KMS-11 (cell line): ENCODE results near the gene PCP2.

Experiments used
- H2AFZ ChIP-seq: fragments of 200-600 bp; sonication (generic); 2 replicates; pipeline ENCODE4 v1.6.1; 2016; ENCODE audit warnings: antibody characterized with exemption, mixed run types, low read depth
- H3K27ac ChIP-seq: fragments of 200-600 bp; sonication (generic); 2 replicates; pipeline ENCODE4 v1.6.1; 2016; ENCODE audit warnings: mild to moderate bottlenecking, mixed run types
- H3K27me3 ChIP-seq: fragments of 200-600 bp; sonication (generic); 2 replicates; pipeline ENCODE4 v1.6.1; 2017; ENCODE audit warnings: mild to moderate bottlenecking, low read depth, mixed run types, moderate library complexity; ENCODE audit not compliant: insufficient read depth
- H3K36me3 ChIP-seq: fragments of 200-600 bp; sonication (generic); 2 replicates; pipeline ENCODE4 v1.6.1; 2017; ENCODE audit warnings: mild to moderate bottlenecking, mixed run types; ENCODE audit not compliant: insufficient read depth
- H3K4me1 ChIP-seq: fragments of 200-600 bp; sonication (generic); 2 replicates; pipeline ENCODE4 v1.6.1; 2016; ENCODE audit warnings: mild to moderate bottlenecking, low read depth, mixed run types; ENCODE audit not compliant: poor library complexity, severe bottlenecking
- H3K4me2 ChIP-seq: fragments of 200-600 bp; sonication (generic); 2 replicates; pipeline ENCODE4 v1.7.0; 2016; ENCODE audit warnings: mild to moderate bottlenecking, mixed run types
- H3K4me3 ChIP-seq: fragments of 200-600 bp; sonication (generic); IDR thresholded peaks from 2 replicates; pipeline ENCODE4 v1.6.1; 2017; ENCODE audit warnings: low read depth, low read length, mixed read lengths; ENCODE audit not compliant: insufficient read depth
- H3K79me2 ChIP-seq: fragments of 200-600 bp; sonication (generic); 2 replicates; pipeline ENCODE4 v1.6.1; 2016; ENCODE audit warnings: low read depth, mixed run types; ENCODE audit not compliant: insufficient read depth
- H3K9ac ChIP-seq: fragments of 200-600 bp; sonication (generic); 2 replicates; pipeline ENCODE4 v1.6.1; 2016; ENCODE audit warnings: mild to moderate bottlenecking, mixed run types
- H4K20me1 ChIP-seq: fragments of 200-600 bp; sonication (generic); 2 replicates; pipeline ENCODE4 v1.6.1; 2016; ENCODE audit warnings: mild to moderate bottlenecking, mixed run types; ENCODE audit not compliant: insufficient read depth
- CTCF ChIP-seq: fragments of 200-600 bp; sonication (generic); conservative IDR thresholded peaks from 2 replicates; pipeline ENCODE4 v1.6.1; 2017; ENCODE audit warnings: low read depth, mild to moderate bottlenecking, antibody characterized with exemption, low read length, moderate library complexity, mixed read lengths

Gene PCP2

DNA sequence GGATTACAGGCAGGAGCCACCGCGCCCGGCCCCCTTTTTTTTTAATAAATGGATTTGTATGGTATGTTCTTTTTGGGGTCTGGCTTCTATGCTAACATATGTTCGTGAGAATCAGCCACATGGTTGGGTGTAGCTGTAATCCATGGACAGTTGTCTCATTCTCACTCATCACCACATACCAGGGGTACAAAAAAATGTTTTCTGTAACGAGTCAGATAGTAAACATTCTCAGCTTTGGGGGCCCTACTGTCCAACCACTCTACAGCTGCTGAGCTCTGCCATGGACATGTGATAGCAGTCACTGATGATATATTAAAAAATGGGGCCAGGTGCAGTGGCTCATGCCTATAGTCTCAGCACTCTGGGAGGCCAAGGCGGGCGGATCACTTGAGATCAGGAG lies 30.2 kb upstream of the PCP2 start:
- no peaks in the 10 kb centered on the region for H3K36me3 ChIP-seq
- H3K4me2 ChIP-seq = no peak overlapping the region
- H3K4me3 ChIP-seq = no peak overlapping the region
- no peaks in the 10 kb centered on the region for H3K79me2 ChIP-seq
- H3K9ac ChIP-seq = no peak overlapping the region
- H3K27ac ChIP-seq = no peak overlapping the region
- no peak overlapping the region for H2AFZ ChIP-seq
- TF ChIP-seq CTCF = no peak
- H3K4me1 ChIP-seq = no peaks in the 10 kb centered on the region
- peaks cover 58% of the 10 kb centered on the region; the same call in 1 of the 2 replicates for H3K27me3 ChIP-seq
- no peaks in the 10 kb centered on the region for H4K20me1 ChIP-seq

DNA sequence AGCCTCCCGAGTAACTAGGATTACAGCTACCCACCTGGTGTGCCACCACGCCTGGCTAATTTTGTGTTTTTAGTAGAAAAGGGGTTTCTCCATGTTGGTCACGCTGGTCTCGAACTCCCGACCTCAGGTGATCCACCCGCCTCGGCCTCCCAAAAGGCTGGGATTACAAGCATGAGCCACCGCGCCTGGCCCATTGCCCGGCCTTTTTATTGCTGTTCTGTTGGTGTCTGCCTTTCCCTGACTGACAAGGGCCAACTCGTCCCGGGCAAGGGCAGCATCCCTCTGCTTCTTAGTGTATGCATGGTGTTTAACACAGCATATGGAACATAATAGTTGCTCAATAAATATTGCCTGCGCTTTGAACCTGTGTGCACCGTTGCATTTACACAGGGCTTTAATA lies 29.1 kb upstream of the PCP2 start:
- TF ChIP-seq CTCF = no peak
- no peak overlapping the region for H3K9ac ChIP-seq
- no peaks in the 10 kb centered on the region for H3K4me1 ChIP-seq

GRCh38 chr19:7661744-7662538 lies 28.4 kb upstream of the PCP2 start:
- Histone ChIP-seq H4K20me1 (no peaks in the 10 kb centered on the region), H3K9ac (no peak overlapping the region), H3K4me1 (no peaks in the 10 kb centered on the region), H3K79me2 (no peaks in the 10 kb centered on the region), H3K36me3 (no peaks in the 10 kb centered on the region), H3K27ac (no peak overlapping the region), H3K4me3 (no peak overlapping the region), H3K4me2 (no peak overlapping the region), H3K27me3 (peaks cover 62% of the 10 kb centered on the region; the same call in 1 of the 2 replicates), H2AFZ (no peak overlapping the region)
- TF ChIP-seq CTCF = no peak

More for the DNA sequence above, 29.1 kb upstream of the PCP2 start:
- Histone ChIP-seq H2AFZ (no peak overlapping the region), H4K20me1 (no peaks in the 10 kb centered on the region), H3K36me3 (no peaks in the 10 kb centered on the region), H3K27ac (no peak overlapping the region), H3K27me3 (peaks cover 57% of the 10 kb centered on the region; the same call in 1 of the 2 replicates), H3K4me2 (no peak overlapping the region), H3K4me3 (no peak overlapping the region), H3K79me2 (no peaks in the 10 kb centered on the region)

GRCh38 chr19:7658219-7658686 lies 24.7 kb upstream of the PCP2 start:
- no peak overlapping the region for H2AFZ ChIP-seq
- H3K9ac ChIP-seq = no peak overlapping the region
- H3K79me2 ChIP-seq = no peaks in the 10 kb centered on the region
- no peaks in the 10 kb centered on the region for H3K4me1 ChIP-seq
- H3K36me3 ChIP-seq = no peaks in the 10 kb centered on the region
- H3K4me3 ChIP-seq = no peak overlapping the region
- no peak for TF ChIP-seq CTCF
- H3K27me3 ChIP-seq = peaks cover 45% of the 10 kb centered on the region; the same call in 1 of the 2 replicates
- no peak overlapping the region for H3K4me2 ChIP-seq
- H3K27ac ChIP-seq = no peak overlapping the region
- H4K20me1 ChIP-seq = no peaks in the 10 kb centered on the region
